H1 (cell line): ENCODE data around the gene LANCL1. TPM values are rescaled to one million over a fixed set of nuclear protein-coding genes. Genes with fewer than 3 reads are reported as not detected.

Experiments
- CTCF ChIA-PET: fragments of 300-600 bp; sonication (Branson Sonifier 250); formaldehyde crosslinking; loops from one replicate; lab custom pipeline; 2021; ENCODE audit not compliant: partially characterized antibody; lab: Charles Lee
- POLR2A ChIA-PET: fragments of 300-600 bp; sonication (Branson Sonifier 250); formaldehyde crosslinking; loops from one replicate; lab custom pipeline; 2021; ENCODE audit warnings: inconsistent platforms; ENCODE audit not compliant: partially characterized antibody; lab: Charles Lee
- DNase-seq, 2 experiments: peaks; one replicate each; pipeline versions ENCODE4 v3.0.0 to v3.0.0-alpha.2; 2010 to 2022; ENCODE audit warnings: low spot score in 2 of 2, low read depth in 1 of 2, mixed read lengths in 1 of 2
- FAIRE-seq: peaks from 2 replicates; lab custom pipeline; 2011; peaks lifted over from hg19 to GRCh38; lab: Jason Lieb, UNC
- H2AFZ ChIP-seq: 2 replicates; pipeline ENCODE4 v1.8.1; 2012; ENCODE audit warnings: low read length, inconsistent platforms
- H2AK5ac ChIP-seq: 2 replicates; pipeline ENCODE4 v1.6.1; 2013; ENCODE audit warnings: low read depth, low read length
- H2BK120ac ChIP-seq: replicated peaks from 2 replicates; pipeline ENCODE3; 2013; ENCODE audit warnings: low read depth, low read length, inconsistent platforms
- H2BK12ac ChIP-seq: 2 replicates; pipeline ENCODE4 v1.6.1; 2013; ENCODE audit warnings: low read depth, low read length
- H2BK15ac ChIP-seq: 2 replicates; pipeline ENCODE4 v1.6.1; 2013; ENCODE audit warnings: low read length
- H2BK20ac ChIP-seq: 2 replicates; pipeline ENCODE4 v1.6.1; 2013; ENCODE audit warnings: low read length
- H2BK5ac ChIP-seq: 2 replicates; pipeline ENCODE4 v1.6.1; 2013; ENCODE audit warnings: low read depth, low read length
- H3K14ac ChIP-seq: 2 replicates; pipeline ENCODE4 v1.6.1; 2013; ENCODE audit warnings: inconsistent platforms; ENCODE audit not compliant: insufficient read length
- H3K18ac ChIP-seq: 2 replicates; pipeline ENCODE4 v1.6.1; 2013; ENCODE audit warnings: low read length; ENCODE audit errors: extremely low read depth
- H3K23ac ChIP-seq: 2 replicates; pipeline ENCODE4 v1.6.1; 2013; ENCODE audit warnings: inconsistent platforms; ENCODE audit not compliant: insufficient read length
- H3K23me2 ChIP-seq: 2 replicates; pipeline ENCODE4 v1.6.1; 2013; ENCODE audit warnings: low read depth, low read length
- H3K27ac ChIP-seq: 2 replicates; pipeline ENCODE4 v1.6.1; 2011; ENCODE audit warnings: low read depth, low read length, inconsistent platforms
- H3K27me3 ChIP-seq, 4 experiments: replicated peaks in 1 of 4; 1 replicate in 1 of 4; 2 replicates in 3 of 4; pipeline versions ENCODE4 v1.6.1 to v1.8.1; 2011 to 2013; ENCODE audit warnings: low read length in 3 of 4, mild to moderate bottlenecking in 3 of 4, inconsistent platforms in 2 of 4, mixed read lengths in 2 of 4, moderate library complexity in 1 of 4; ENCODE audit not compliant: control insufficient read depth in 3 of 4, insufficient read depth in 3 of 4; ENCODE audit errors: extremely low read depth in 1 of 4
- H3K36me3 ChIP-seq, 4 experiments: 2 replicates each; pipeline versions ENCODE4 v1.6.1 to v1.8.1; 2011 to 2013; ENCODE audit warnings: mild to moderate bottlenecking in 4 of 4, low read length in 3 of 4, moderate library complexity in 2 of 4, control low read depth in 1 of 4, inconsistent platforms in 1 of 4; ENCODE audit not compliant: insufficient read depth in 4 of 4, control insufficient read depth in 2 of 4
- H3K4ac ChIP-seq: replicated peaks from 2 replicates; pipeline ENCODE3; 2013; ENCODE audit warnings: low read length, low read depth, mixed read lengths, inconsistent platforms; ENCODE audit not compliant: insufficient read length
- H3K4me1 ChIP-seq, 4 experiments: replicated peaks in 1 of 4; 1 replicate in 1 of 4; 2 replicates in 3 of 4; pipeline versions ENCODE4 v1.6.1 to v1.8.1; 2011 to 2013; ENCODE audit warnings: low read length in 3 of 4, inconsistent platforms in 2 of 4, mixed read lengths in 1 of 4; ENCODE audit not compliant: insufficient read depth in 4 of 4, control insufficient read depth in 3 of 4
- H3K4me2 ChIP-seq, 2 experiments: 2 replicates each; pipeline versions ENCODE4 v1.6.1 to v1.8.1; 2011 to 2013; ENCODE audit warnings: low read depth in 2 of 2, low read length in 2 of 2, control low read depth in 1 of 2, inconsistent platforms in 1 of 2, mild to moderate bottlenecking in 1 of 2; ENCODE audit not compliant: insufficient read depth in 1 of 2
- H3K4me3 ChIP-seq, 4 experiments: fragments of 200-600, 300-600 bp in 1 of 4; sonication (generic), shearing (Covaris generic), sonication (Bioruptor Twin) in 1 of 4; 2 replicates each; pipeline versions ENCODE4 v1.5.1 to v1.8.1; 2011 to 2016; ENCODE audit warnings: low read length in 4 of 4, low read depth in 3 of 4, control low read depth in 2 of 4, inconsistent platforms in 2 of 4, mild to moderate bottlenecking in 2 of 4, mixed read lengths in 1 of 4, moderate library complexity in 1 of 4; ENCODE audit not compliant: insufficient read depth in 2 of 4; ENCODE audit errors: extremely low read depth in 1 of 4
- H3K56ac ChIP-seq: replicated peaks from 2 replicates; pipeline ENCODE3; 2013; ENCODE audit warnings: low read depth, mild to moderate bottlenecking, mixed read lengths, low read length, inconsistent platforms; ENCODE audit not compliant: insufficient read length
- H3K79me1 ChIP-seq: 2 replicates; pipeline ENCODE4 v1.6.1; 2013; ENCODE audit warnings: low read depth, low read length, control low read depth
- H3K79me2 ChIP-seq, 2 experiments: 2 replicates each; pipeline versions ENCODE4 v1.6.1 to v1.8.1; 2012 to 2013; ENCODE audit warnings: low read length in 2 of 2, mild to moderate bottlenecking in 2 of 2, inconsistent platforms in 1 of 2; ENCODE audit not compliant: insufficient read depth in 2 of 2, control insufficient read depth in 1 of 2
- H3K9ac ChIP-seq, 4 experiments: replicated peaks in 1 of 4; 1 replicate in 1 of 4; 2 replicates in 3 of 4; pipeline versions ENCODE4 v1.6.1 to v1.8.1; 2011 to 2013; ENCODE audit warnings: low read depth in 3 of 4, low read length in 3 of 4, control low read depth in 2 of 4, mild to moderate bottlenecking in 2 of 4, moderate library complexity in 2 of 4, inconsistent platforms in 1 of 4; ENCODE audit errors: extremely low read depth in 1 of 4
- H3K9me3 ChIP-seq, 2 experiments: 2 replicates each; pipeline versions ENCODE4 v1.6.1 to v1.8.1; 2012 to 2013; ENCODE audit warnings: mild to moderate bottlenecking in 2 of 2, moderate library complexity in 2 of 2, control low read depth in 1 of 2, inconsistent platforms in 1 of 2, low read depth in 1 of 2, low read length in 1 of 2, mixed read lengths in 1 of 2; ENCODE audit not compliant: insufficient read depth in 2 of 2
- H4K20me1 ChIP-seq, 2 experiments: replicated peaks in 1 of 2; 2 replicates each; pipeline versions ENCODE3 to v1.8.1; 2011 to 2013; ENCODE audit warnings: inconsistent platforms in 2 of 2, low read length in 2 of 2, mild to moderate bottlenecking in 1 of 2; ENCODE audit not compliant: insufficient read depth in 2 of 2, control insufficient read depth in 1 of 2
- H4K5ac ChIP-seq: 2 replicates; pipeline ENCODE4 v1.6.1; 2013; ENCODE audit warnings: low read length, low read depth, mixed read lengths, inconsistent platforms; ENCODE audit not compliant: insufficient read length
- H4K8ac ChIP-seq: 2 replicates; pipeline ENCODE4 v1.8.0; 2013; ENCODE audit warnings: mild to moderate bottlenecking, moderate library complexity, low read length, inconsistent platforms; ENCODE audit not compliant: insufficient read depth; ENCODE audit errors: extremely low read depth
- H4K91ac ChIP-seq: replicated peaks from 2 replicates; pipeline ENCODE3; 2013; ENCODE audit warnings: low read length, mixed read lengths, inconsistent platforms; ENCODE audit not compliant: insufficient read length
- RXRA ChIP-seq: IDR thresholded peaks from 2 replicates; pipeline ENCODE4 v1.6.1; 2011; ENCODE audit warnings: low read depth, mild to moderate bottlenecking, low read length, moderate library complexity; ENCODE audit not compliant: insufficient read depth
- WGBS, 2 experiments: shearing (Covaris generic) in 1 of 2; methylation state at CpG; one replicate each; pipeline versions ENCODE4 v1.1.6 to v1.1.7; 2013 to 2015; ENCODE audit warnings: low lambda C conversion rate in 2 of 2, mixed read lengths in 2 of 2, inconsistent platforms in 1 of 2, low coverage in 1 of 2, missing lambda C conversion rate in 1 of 2; ENCODE audit not compliant: insufficient replicate concordance in 2 of 2, insufficient coverage in 1 of 2, insufficient read length in 1 of 2; ENCODE audit errors: extremely low coverage in 1 of 2, missing lambda C conversion rate in 1 of 2; 5-methylcytosine and 5-hydroxymethylcytosine counted together
- polyA plus RNA-seq, 7 experiments: library from polyadenylated mRNA; depleted of rRNA in 3 of 7; stranded (reverse) in 5 of 7; unstranded in 2 of 7; fragments of >200 nt in 5 of 7; fragments of 200-250 nt in 2 of 7; gene quantifications; 1 replicate in 5 of 7; 2 replicates in 1 of 7; 4 replicates in 1 of 7; pipeline versions ENCODE4 v1.2.1 to v1.2.3, GENCODE V29; 2011 to 2013; ENCODE audit warnings: missing spikeins in 2 of 7, mixed read lengths in 2 of 7
- total RNA-seq: library from RNA; stranded (reverse); fragmentation: NEBNext Ultra II Directional; extraction: Animal tissue kit (Norgen Biotek cat#: 25700); gene quantifications from 2 replicates; pipeline ENCODE4 v1.2.1, GENCODE V29; 2021

LANCL1 gene
- total and polyA plus RNA-seq, 2 of the 8 experiments (the other 6 are each of a cell fraction or from before 2014, with no cell fraction given) = 26.2 to 48.7 TPM

DNA sequence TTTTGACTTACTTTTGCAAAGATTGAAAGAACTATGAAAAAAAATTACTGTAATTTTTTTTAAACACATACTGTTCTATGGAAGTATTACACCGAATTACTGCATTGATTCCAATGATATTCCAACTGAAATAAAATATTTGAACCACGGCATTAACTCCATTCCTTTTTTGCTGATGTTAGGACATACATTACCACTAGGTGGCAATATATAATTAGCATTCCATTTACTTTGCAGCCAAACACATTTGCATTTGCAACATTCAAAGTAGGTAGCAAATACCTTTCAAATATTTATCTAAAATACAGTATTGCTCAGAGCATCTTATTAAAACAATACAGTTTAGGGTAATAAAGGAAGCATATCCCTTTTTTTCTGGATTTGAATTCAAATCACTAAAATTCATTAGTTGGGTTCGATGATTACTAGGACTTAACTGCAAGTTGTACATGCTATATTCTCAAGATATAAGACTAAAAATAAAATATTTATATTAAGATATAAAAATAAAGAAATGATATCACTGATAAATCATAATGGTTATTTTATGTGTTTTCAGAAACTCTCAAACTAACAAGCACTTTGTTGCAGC lies 31.3 kb downstream of the LANCL1 start:
- peaks cover 3 to 5% of the 10 kb centered on the region in 2 experiments for H4K20me1 ChIP-seq
- H3K79me2 ChIP-seq = peaks cover 0 to 3% of the 10 kb centered on the region in 2 experiments; a peak in 1 of 4 replicates
- no peak overlapping the region for H2BK15ac ChIP-seq
- WGBS, 2 experiments = 79% methylated on average over 3 of the region's 3 CpGs; no CpG with 5 or more reads in 1 of the 2 experiments
- H2BK120ac ChIP-seq = no peak overlapping the region
- H2AK5ac ChIP-seq = no peak overlapping the region
- no peaks in the 10 kb centered on the region for H3K27me3 ChIP-seq
- no peak overlapping the region for H3K9ac ChIP-seq
- H2BK20ac ChIP-seq = no peak overlapping the region
- no peak overlapping the region for H3K56ac ChIP-seq
- H3K4ac ChIP-seq = no peak overlapping the region
- H3K79me1 ChIP-seq = no peaks in the 10 kb centered on the region
- H3K27ac ChIP-seq = no peak overlapping the region
- FAIRE-seq = no peak
- no peak overlapping the region for H4K8ac ChIP-seq
- H3K23ac ChIP-seq = no peak overlapping the region
- H3K23me2 ChIP-seq = no peaks in the 10 kb centered on the region
- no peak overlapping the region for H2BK5ac ChIP-seq
- no peak for DNase-seq
- H2AFZ ChIP-seq = no peak overlapping the region
- no peaks in the 10 kb centered on the region for H3K36me3 ChIP-seq
- H3K9me3 ChIP-seq = 0 out of 4 replicates have a peak, but pooled peaks cover 0 to 3% of the 10 kb centered on the region in 2 experiments
- CTCF ChIA-PET = interaction anchor here (0.6 to 1.7 kb wide), 6 partner anchors 23 to 424 kb away, joined by 3 to 7 read pairs (median 4); no protein-coding TSS in a partner anchor
- peaks cover 0 to 4% (median 0%) of the 10 kb centered on the region in 4 experiments; a peak in 2 of 7 replicates for H3K4me1 ChIP-seq
- H4K5ac ChIP-seq = no peak overlapping the region
- no peak overlapping the region for H3K18ac ChIP-seq
- H3K4me2 ChIP-seq = no peak overlapping the region
- no peak overlapping the region for H2BK12ac ChIP-seq
- POLR2A ChIA-PET = no interaction called here
- H4K91ac ChIP-seq = no peak overlapping the region
- no peak overlapping the region for H3K4me3 ChIP-seq
- H3K14ac ChIP-seq = no peak overlapping the region
- TF ChIP-seq RXRA = no peak
